Thyroid gland (tissue), 4 donors: ENCODE data around the gene TMEM273. TPM values are rescaled to one million over a fixed set of nuclear protein-coding genes. Genes with fewer than 3 reads are reported as not detected.

Experiments used
- DNase-seq, 2 donors: peaks; one replicate each; pipeline ENCODE4 v3.0.0-alpha.2; 2019
- H3K27ac ChIP-seq, 3 donors: fragments of 200-600 bp; sonication (generic); 1 replicate in 2 of 3; 2 replicates in 1 of 3; pipeline ENCODE4 v1.5.1; 2016 to 2019; ENCODE audit warnings: mild to moderate bottlenecking in 1 of 3, moderate library complexity in 1 of 3
- H3K27me3 ChIP-seq: fragments of 200-600 bp; sonication (generic); one replicate; pipeline ENCODE4 v1.5.1; 2019
- H3K36me3 ChIP-seq, 2 donors: fragments of 200-600 bp; sonication (generic); one replicate each; pipeline ENCODE4 v1.5.1; 2016 to 2019
- H3K4me1 ChIP-seq, 2 donors: fragments of 200-600 bp; sonication (generic); one replicate each; pipeline ENCODE4 v1.5.1; 2017 to 2019
- H3K4me3 ChIP-seq, 3 donors: fragments of 200-600 bp; sonication (generic); replicated peaks in 1 of 3; 1 replicate in 2 of 3; 2 replicates in 1 of 3; pipeline ENCODE4 v1.5.1; 2016; ENCODE audit warnings: mild to moderate bottlenecking in 1 of 3
- H3K9me3 ChIP-seq: fragments of 200-600 bp; sonication (generic); one replicate; pipeline ENCODE4 v1.5.1; 2017
- CTCF ChIP-seq, 6 experiments: fragments of 200-600 bp in 3 of 6; fragments of 450-650 bp in 3 of 6; sonication (generic) in 3 of 6; IDR thresholded peaks; one replicate each; pipeline ENCODE4 v1.5.1; 2016 to 2019; ENCODE audit warnings: antibody characterized with exemption in 6 of 6, mild to moderate bottlenecking in 2 of 6, inconsistent platforms in 1 of 6, moderate library complexity in 1 of 6
- POLR2A ChIP-seq, 2 donors: fragments of 450-650 bp; IDR thresholded peaks; one replicate each; pipeline ENCODE4 v1.6.1; 2017; ENCODE audit warnings: antibody characterized with exemption in 2 of 2, mild to moderate bottlenecking in 2 of 2, moderate library complexity in 1 of 2
- WGBS, 2 donors: methylation state at CpG; one replicate each; pipeline ENCODE4 v1.1.5; 2017; 5-methylcytosine and 5-hydroxymethylcytosine counted together
- intact Hi-C: fragments of 100-400 bp; cut with DNase I; formaldehyde crosslinking; loops from one replicate; pipeline ENCODE4 v1.15.1; 2023
- total RNA-seq, 4 donors: library from RNA; depleted of rRNA; stranded (reverse); fragments of >200 nt; gene quantifications; one replicate each; pipeline ENCODE4 v1.2.3, GENCODE V29; 2016

TMEM273 gene
- total RNA-seq, 4 donors from 2014 or later, result 4.2 to 15.0 (median 13.2) TPM

GRCh38 chr10:49187044-49187484, 1.1 kb downstream of the TMEM273 start:
- 71 to 72% methylated on average over 8 of the region's 8 CpGs for WGBS, 2 donors
- Histone ChIP-seq H3K9me3 (no peaks in the 10 kb centered on the region), H3K36me3 (no peaks in the 10 kb centered on the region), H3K27me3 (no peaks in the 10 kb centered on the region), H3K4me1 (peaks cover 0 to 9% of the 10 kb centered on the region in 2 donors), H3K27ac (no peak overlapping the region), H3K4me3 (no peak overlapping the region)
- no peak for DNase-seq
- TF ChIP-seq CTCF (IDR thresholded peaks at IDR 0.05) (no peak), POLR2A (IDR thresholded peaks at IDR 0.05) (no peak)
- intact Hi-C loops, result no loop called here

- H3K4me3 ChIP-seq, result no peak overlapping the region
Measured at GRCh38 chr10:49186613-49187012, 1.6 kb downstream of the TMEM273 start.

GRCh38 chr10:49185213-49185612, 3.0 kb downstream of the TMEM273 start:
- H3K4me3 ChIP-seq, result no peak overlapping the region
- intact Hi-C loops, result no loop called here
- no peaks in the 10 kb centered on the region for H3K27me3 ChIP-seq
- H3K4me1 ChIP-seq, result peaks cover 0 to 9% of the 10 kb centered on the region in 2 donors
- TF ChIP-seq CTCF (IDR thresholded peaks at IDR 0.05) (no peak), POLR2A (IDR thresholded peaks at IDR 0.05) (no peak)
- no peak overlapping the region for H3K27ac ChIP-seq
- no peaks in the 10 kb centered on the region for H3K36me3 ChIP-seq
- no peak for DNase-seq
- no peaks in the 10 kb centered on the region for H3K9me3 ChIP-seq
- WGBS, 2 donors, result 88 to 94% methylated on average over 3 of the region's 3 CpGs

More at GRCh38 chr10:49186613-49187012, 1.6 kb downstream of the TMEM273 start:
- Histone ChIP-seq H3K27me3 (no peaks in the 10 kb centered on the region), H3K4me1 (peaks cover 0 to 9% of the 10 kb centered on the region in 2 donors), H3K27ac (no peak overlapping the region), H3K36me3 (no peaks in the 10 kb centered on the region), H3K9me3 (no peaks in the 10 kb centered on the region)
- intact Hi-C loops, result no loop called here
- no peak for DNase-seq
- TF ChIP-seq POLR2A (IDR thresholded peaks at IDR 0.05), result no peak
- no peak for TF ChIP-seq CTCF (IDR thresholded peaks at IDR 0.05)
- WGBS, 2 donors, result 88 to 90% methylated on average over 4 of the region's 4 CpGs

- H3K4me3 ChIP-seq, result no peak overlapping the region
- intact Hi-C loops, result no loop called here
- no peak overlapping the region for H3K27ac ChIP-seq
- no peaks in the 10 kb centered on the region for H3K27me3 ChIP-seq
- TF ChIP-seq POLR2A (IDR thresholded peaks at IDR 0.05), result no peak
- TF ChIP-seq CTCF (IDR thresholded peaks at IDR 0.05), result no peak
- no peak for DNase-seq
- H3K4me1 ChIP-seq, result peaks cover 0 to 9% of the 10 kb centered on the region in 2 donors
- WGBS, 2 donors, result 70 to 76% methylated on average over 6 of the region's 6 CpGs
- H3K36me3 ChIP-seq, result no peaks in the 10 kb centered on the region
- H3K9me3 ChIP-seq, result no peaks in the 10 kb centered on the region
Measured at GRCh38 chr10:49184642-49185111, 3.5 kb downstream of the TMEM273 start.

GRCh38 chr10:49183596-49184542, 4.3 kb downstream of the TMEM273 start:
- Histone ChIP-seq H3K27ac (no peak overlapping the region), H3K9me3 (no peaks in the 10 kb centered on the region), H3K4me1 (peaks cover 0 to 3% of the 10 kb centered on the region in 2 donors), H3K36me3 (no peaks in the 10 kb centered on the region), H3K27me3 (no peaks in the 10 kb centered on the region), H3K4me3 (no peak overlapping the region)
- intact Hi-C loops, result no loop called here
- TF ChIP-seq CTCF (IDR thresholded peaks at IDR 0.05), result no peak
- no peak for TF ChIP-seq POLR2A (IDR thresholded peaks at IDR 0.05)
- WGBS, 2 donors, result 65 to 79% methylated on average over 5 of the region's 5 CpGs
- DNase-seq, result no peak
